Fibroblast of lung (primary cell): Measurements from ENCODE around the gene FLNA.

Experiments
- EZH2 ChIP-seq: IDR thresholded peaks from 2 replicates; pipeline ENCODE4 v1.5.1; 2012; ENCODE audit warnings: low read length, control low read depth, mild to moderate bottlenecking; ENCODE audit errors: missing control alignments
- TF ChIP-seq, protein P1 (sequence below), 2 donors: IDR thresholded peaks in 1 of 2; conservative IDR thresholded peaks in 1 of 2; 1 replicate in 1 of 2; 2 replicates in 1 of 2; pipeline ENCODE4 v1.5.1; 2011 to 2012; ENCODE audit warnings: low read length in 2 of 2, control low read depth in 1 of 2, inconsistent platforms in 1 of 2, low read depth in 1 of 2, mild to moderate bottlenecking in 1 of 2

DNA sequence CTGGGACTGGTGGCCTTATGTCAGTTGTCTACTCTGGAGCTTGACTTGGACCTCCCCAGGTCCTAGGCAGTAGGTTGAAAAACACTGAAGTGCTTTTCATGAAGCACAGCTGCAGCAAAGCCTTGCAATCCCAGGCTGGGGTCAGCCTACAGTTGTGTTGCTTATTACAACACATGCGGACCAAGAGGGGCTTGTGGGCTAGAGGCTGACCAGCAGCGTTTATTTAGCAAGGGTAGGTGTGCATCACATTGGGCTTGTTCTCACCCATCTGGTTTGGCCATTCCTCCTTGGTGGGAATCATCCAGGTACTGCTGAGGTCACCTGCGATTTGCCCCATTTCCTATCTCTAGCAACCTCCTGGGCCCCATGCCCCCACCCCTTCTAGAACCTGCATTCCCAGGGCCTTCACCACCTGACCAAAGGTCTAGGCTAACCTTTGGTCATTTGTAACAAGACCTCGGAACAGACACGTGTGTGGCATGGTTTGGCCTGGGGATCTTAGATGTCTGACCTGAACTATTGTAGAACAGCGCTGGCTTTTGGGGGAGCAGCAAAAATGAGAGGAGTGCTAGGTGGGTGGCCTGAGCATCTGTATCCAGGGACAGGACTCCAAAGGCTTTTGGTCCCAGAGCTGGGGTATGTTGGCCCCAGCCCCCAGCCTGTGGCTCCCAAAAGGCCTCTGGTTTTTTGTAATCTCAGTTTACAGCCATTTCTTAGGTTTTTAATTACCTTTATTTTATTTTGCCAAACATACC lies 26.8 kb upstream of the FLNA start:
- TF ChIP-seq, protein P1, sequence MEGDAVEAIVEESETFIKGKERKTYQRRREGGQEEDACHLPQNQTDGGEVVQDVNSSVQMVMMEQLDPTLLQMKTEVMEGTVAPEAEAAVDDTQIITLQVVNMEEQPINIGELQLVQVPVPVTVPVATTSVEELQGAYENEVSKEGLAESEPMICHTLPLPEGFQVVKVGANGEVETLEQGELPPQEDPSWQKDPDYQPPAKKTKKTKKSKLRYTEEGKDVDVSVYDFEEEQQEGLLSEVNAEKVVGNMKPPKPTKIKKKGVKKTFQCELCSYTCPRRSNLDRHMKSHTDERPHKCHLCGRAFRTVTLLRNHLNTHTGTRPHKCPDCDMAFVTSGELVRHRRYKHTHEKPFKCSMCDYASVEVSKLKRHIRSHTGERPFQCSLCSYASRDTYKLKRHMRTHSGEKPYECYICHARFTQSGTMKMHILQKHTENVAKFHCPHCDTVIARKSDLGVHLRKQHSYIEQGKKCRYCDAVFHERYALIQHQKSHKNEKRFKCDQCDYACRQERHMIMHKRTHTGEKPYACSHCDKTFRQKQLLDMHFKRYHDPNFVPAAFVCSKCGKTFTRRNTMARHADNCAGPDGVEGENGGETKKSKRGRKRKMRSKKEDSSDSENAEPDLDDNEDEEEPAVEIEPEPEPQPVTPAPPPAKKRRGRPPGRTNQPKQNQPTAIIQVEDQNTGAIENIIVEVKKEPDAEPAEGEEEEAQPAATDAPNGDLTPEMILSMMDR (conservative IDR thresholded peaks at IDR 0.05 in 1 of 2, IDR thresholded peaks at IDR 0.05 in 1 of 2; ENCODE audit: low read depth in 1 of 2, low read length in 2 of 2): no peak
- no peak for TF ChIP-seq EZH2
